Epithelial cell of esophagus (primary cell): ENCODE measurements around the gene BBIP1.

Source experiments
- DNase-seq: peaks from one replicate; pipeline ENCODE4 v3.0.0; 2010; ENCODE audit warnings: low read depth
- H3K4me3 ChIP-seq: 2 replicates; pipeline ENCODE4 v1.5.1; 2011; ENCODE audit warnings: mild to moderate bottlenecking, low read length, control low read depth
- TF ChIP-seq, protein P1 (sequence below): IDR thresholded peaks from 2 replicates; pipeline ENCODE4 v1.5.1; 2011; ENCODE audit warnings: low read depth, mild to moderate bottlenecking, low read length, control low read depth, inconsistent platforms; ENCODE audit not compliant: insufficient read depth; ENCODE audit errors: missing control alignments

Gene BBIP1

DNA sequence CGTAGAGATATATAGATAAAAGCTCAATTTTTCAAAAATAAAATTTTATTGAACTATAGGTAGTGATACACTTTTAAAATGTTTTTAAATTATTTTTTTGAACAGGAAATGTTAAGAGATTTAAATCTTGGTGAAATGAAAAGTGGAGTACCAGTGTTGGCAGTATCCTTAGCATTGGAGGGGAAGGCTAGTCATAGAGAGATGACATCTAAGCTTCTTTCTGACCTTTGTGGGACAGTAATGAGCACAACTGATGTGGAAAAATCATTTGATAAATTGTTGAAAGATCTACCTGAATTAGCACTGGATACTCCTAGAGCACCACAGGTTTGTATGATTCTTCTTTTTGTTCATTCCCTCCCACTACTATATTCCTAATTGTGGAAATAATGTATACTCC lies 31.4 kb downstream of the BBIP1 start:
- DNase-seq: no peak
- H3K4me3 ChIP-seq: no peak overlapping the region
- TF ChIP-seq, protein P1, sequence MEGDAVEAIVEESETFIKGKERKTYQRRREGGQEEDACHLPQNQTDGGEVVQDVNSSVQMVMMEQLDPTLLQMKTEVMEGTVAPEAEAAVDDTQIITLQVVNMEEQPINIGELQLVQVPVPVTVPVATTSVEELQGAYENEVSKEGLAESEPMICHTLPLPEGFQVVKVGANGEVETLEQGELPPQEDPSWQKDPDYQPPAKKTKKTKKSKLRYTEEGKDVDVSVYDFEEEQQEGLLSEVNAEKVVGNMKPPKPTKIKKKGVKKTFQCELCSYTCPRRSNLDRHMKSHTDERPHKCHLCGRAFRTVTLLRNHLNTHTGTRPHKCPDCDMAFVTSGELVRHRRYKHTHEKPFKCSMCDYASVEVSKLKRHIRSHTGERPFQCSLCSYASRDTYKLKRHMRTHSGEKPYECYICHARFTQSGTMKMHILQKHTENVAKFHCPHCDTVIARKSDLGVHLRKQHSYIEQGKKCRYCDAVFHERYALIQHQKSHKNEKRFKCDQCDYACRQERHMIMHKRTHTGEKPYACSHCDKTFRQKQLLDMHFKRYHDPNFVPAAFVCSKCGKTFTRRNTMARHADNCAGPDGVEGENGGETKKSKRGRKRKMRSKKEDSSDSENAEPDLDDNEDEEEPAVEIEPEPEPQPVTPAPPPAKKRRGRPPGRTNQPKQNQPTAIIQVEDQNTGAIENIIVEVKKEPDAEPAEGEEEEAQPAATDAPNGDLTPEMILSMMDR: no peak

DNA sequence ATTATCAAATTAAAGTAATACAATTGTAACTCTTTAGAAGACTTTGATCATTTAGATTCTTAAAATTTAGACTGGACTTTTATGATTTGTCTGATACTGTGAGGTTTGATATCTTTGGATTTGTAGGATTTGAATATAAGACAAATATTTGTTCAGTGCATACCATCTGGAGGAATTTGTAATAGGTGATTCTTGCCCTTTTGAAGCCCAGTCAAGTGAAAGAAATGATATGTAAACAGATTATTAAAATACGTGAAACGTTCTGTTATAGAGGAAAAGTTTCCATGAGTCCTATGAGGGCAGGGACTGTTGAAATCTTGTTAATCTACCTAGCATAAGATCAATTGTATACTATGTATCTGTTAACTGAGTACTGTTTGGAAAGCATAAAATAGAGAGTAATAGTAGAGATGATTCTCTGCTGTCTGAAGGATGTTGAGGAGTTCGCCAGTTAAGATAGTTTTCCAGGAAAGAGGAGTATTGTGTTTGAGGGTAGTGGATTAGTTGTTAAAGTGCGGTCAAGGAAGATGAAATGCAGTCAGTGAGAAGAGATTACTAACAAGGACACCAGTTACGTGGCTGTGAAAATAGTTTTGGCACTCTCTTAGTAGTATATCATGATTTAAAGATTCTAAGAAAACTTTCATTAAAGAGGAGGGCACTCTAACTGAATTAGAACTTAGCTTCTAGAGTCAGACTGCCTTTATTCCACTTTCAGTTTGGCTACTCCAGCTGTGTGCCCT lies 32.9 kb downstream of the BBIP1 start:
- TF ChIP-seq, protein P1: no peak
- no peak overlapping the region for H3K4me3 ChIP-seq
- no peak for DNase-seq

DNA sequence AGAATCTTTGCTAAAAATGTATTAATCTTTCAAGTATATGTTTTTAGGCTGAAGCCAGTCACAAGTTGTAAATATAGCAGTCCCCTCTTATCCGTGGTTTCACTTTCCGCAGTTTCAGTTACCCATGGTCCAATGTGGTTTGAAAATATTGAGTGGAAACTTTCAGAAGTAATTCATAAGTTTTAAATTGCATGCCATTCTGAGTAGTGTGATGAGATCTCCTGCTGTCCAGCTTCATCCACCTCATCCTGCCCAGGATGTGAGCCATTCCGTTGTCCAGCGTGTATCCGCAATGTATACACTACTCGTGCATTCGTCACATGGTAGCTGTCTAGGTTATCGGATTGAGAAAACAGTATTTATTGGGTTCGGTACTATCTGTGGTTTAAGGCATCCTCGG lies 35.1 kb downstream of the BBIP1 start:
- DNase-seq: no peak
- H3K4me3 ChIP-seq: no peak overlapping the region

DNA sequence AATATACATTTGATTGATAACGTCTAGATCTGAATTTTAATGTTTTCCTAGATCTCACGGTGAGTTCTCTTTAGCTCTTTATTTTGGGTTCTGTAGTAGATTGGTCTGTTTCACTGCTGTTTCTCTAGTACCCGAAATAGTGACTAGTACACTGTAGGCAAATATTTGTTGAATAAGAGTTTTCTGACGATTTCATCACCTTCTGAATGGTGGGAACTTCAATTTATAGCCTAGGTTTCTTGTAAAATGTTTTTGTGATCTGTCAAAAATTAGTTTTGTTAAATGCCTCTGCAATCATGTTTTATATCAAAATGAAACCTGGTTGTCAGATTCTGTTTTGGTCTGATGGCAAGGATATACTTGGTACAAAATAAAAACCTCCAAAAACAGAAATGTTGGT lies 37.1 kb downstream of the BBIP1 start:
- H3K4me3 ChIP-seq: no peak overlapping the region
- TF ChIP-seq, protein P1: no peak
- DNase-seq: no peak

More for the DNA sequence above, 35.1 kb downstream of the BBIP1 start:
- TF ChIP-seq, protein P1: no peak

DNA sequence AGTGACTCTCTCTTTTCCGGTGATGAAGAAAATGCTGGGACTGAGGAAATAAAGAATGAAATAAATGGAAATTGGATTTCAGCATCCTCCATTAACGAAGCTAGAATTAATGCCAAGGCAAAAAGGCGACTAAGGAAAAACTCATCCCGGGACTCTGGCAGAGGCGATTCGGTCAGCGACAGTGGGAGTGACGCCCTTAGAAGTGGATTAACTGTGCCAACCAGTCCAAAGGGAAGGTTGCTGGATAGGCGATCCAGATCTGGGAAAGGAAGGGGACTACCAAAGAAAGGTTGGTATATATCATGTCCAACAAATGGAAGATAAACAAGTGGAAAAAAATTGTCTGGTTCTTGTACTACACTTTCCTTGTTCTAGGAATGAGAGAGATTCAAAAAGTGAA lies 37.7 kb downstream of the BBIP1 start:
- DNase-seq: no peak
- TF ChIP-seq, protein P1: no peak
- H3K4me3 ChIP-seq: no peak overlapping the region

DNA sequence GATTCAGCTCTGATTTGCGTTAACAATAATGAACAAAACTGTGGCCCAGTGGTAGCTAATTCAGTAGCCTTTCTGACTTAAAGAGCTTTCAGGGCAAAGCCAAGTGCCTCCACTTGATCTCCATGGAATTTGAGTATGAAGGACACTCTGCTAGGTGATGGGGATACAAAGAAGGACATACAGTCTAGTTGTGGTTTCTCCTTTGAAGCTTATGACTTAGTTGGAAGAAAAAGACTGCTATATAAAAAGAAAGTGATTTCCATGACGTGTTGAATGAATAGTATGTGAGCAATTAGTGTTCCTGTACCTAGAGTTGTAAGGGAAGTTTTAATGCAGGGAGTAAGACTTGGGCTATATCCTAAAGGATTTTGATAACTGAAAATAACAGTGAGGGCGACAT lies 39.0 kb downstream of the BBIP1 start:
- TF ChIP-seq, protein P1: no peak
- no peak for DNase-seq
- H3K4me3 ChIP-seq: no peak overlapping the region

DNA sequence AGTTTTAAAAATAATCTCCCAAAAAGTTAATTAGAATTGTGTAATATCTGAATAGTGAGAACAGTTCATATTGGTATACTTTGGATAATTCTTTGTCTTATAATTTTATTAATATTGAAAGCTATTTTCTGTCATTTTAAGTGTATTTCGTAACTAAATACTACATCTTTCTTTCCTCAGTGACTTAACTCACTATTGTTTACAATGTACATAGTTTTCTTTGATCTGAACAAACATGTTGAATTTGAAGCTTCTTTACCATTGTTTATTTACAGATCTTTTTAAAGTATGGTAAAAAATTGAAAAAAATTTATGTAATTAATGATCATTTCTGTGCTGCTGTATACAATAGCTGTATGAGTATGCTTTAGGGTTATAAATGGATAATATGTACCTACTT lies 42.2 kb downstream of the BBIP1 start:
- TF ChIP-seq, protein P1: no peak
- DNase-seq: no peak

More for the DNA sequence above, 42.2 kb downstream of the BBIP1 start:
- H3K4me3 ChIP-seq: no peak overlapping the region
